ENCODE data around the gene MDH1B.

DNA sequence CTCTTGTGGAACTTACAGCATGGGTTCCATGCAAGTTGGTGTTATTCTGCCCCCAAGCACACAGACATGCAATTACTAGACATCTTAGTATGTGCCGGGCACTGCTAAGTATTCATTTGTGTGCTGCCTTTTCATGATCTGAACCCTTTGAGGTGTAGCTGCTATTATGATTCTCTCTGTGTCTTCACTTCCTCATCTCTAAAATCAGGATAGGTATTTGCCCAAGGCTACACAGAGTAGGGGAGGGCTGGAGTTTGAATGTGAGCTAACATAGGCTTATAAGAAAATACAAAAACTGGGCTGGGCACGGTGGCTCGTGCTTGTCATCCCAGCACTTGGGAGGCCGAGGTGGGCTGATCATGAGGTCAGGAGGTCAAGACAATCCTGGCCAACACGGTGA is 27.5 kb upstream of the MDH1B start:
- TF ChIP-seq, protein P1, sequence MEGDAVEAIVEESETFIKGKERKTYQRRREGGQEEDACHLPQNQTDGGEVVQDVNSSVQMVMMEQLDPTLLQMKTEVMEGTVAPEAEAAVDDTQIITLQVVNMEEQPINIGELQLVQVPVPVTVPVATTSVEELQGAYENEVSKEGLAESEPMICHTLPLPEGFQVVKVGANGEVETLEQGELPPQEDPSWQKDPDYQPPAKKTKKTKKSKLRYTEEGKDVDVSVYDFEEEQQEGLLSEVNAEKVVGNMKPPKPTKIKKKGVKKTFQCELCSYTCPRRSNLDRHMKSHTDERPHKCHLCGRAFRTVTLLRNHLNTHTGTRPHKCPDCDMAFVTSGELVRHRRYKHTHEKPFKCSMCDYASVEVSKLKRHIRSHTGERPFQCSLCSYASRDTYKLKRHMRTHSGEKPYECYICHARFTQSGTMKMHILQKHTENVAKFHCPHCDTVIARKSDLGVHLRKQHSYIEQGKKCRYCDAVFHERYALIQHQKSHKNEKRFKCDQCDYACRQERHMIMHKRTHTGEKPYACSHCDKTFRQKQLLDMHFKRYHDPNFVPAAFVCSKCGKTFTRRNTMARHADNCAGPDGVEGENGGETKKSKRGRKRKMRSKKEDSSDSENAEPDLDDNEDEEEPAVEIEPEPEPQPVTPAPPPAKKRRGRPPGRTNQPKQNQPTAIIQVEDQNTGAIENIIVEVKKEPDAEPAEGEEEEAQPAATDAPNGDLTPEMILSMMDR (IDR thresholded peaks at IDR 0.05), result no peak
- TF ChIP-seq ZFX (IDR thresholded peaks at IDR 0.05; ENCODE audit: borderline replicate concordance), result no peak

Measured in 22Rv1 (cell line).